Activated B cell treated with CpG ODN at 0.5 μM for 24 hours (primary cell): Measurements from ENCODE around the gene FCN1. TPM values are rescaled to one million over a fixed set of nuclear protein-coding genes. Genes with fewer than 3 reads are reported as not detected.

Experiments
- ATAC-seq: fragments of 200-7000 bp; cut with Tn5 transposase; one replicate; pipeline ENCODE4 v1.10.0; 2021; ENCODE audit warnings: low read depth, mild to moderate bottlenecking, moderate library complexity
- CTCF ChIA-PET: fragments of 350-600 bp; sonication (Branson Sonifier 250); formaldehyde crosslinking; loops from one replicate; lab custom pipeline; 2021; ENCODE audit warnings: antibody characterized with exemption; lab: Charles Lee
- POLR2A ChIA-PET: fragments of 350-600 bp; sonication (Branson Sonifier 250); formaldehyde crosslinking; loops from one replicate; lab custom pipeline; 2021; ENCODE audit warnings: antibody characterized with exemption; lab: Charles Lee
- DNase-seq: peaks from one replicate; pipeline ENCODE4 v3.0.0; 2022
- H3K27ac Mint-ChIP-seq: one replicate; pipeline ENCODE4 v1.8.0; 2020; ENCODE audit warnings: mixed read lengths
- H3K27me3 Mint-ChIP-seq: one replicate; pipeline ENCODE4 v1.8.0; 2021; ENCODE audit warnings: mixed read lengths
- H3K36me3 Mint-ChIP-seq: one replicate; pipeline ENCODE4 v1.8.0; 2021; ENCODE audit warnings: low read depth, mixed read lengths
- H3K4me1 Mint-ChIP-seq: one replicate; pipeline ENCODE4 v1.8.0; 2021; ENCODE audit warnings: mixed read lengths
- H3K4me3 Mint-ChIP-seq: one replicate; pipeline ENCODE4 v1.8.0; 2020; ENCODE audit warnings: mild to moderate bottlenecking, mixed read lengths
- H3K9me3 Mint-ChIP-seq: one replicate; pipeline ENCODE4 v1.8.0; 2020; ENCODE audit warnings: mixed read lengths
- intact Hi-C: fragments of 100-400 bp; cut with micrococcal nuclease; formaldehyde crosslinking; loops from one replicate; pipeline ENCODE4 v1.15.1; 2024
- total RNA-seq: library from RNA; stranded (reverse); gene quantifications from 2 replicates; pipeline ENCODE4 v1.2.3, GENCODE V29; 2022
- TF ChIP-seq, protein P1 (sequence below): fragments of 200-600 bp; IDR thresholded peaks from one replicate; pipeline ENCODE4 v1.8.0; 2022; ENCODE audit warnings: antibody characterized with exemption, mild to moderate bottlenecking

FCN1 gene
- total RNA-seq, 1 donor from 2014 or later, result 0.44 TPM

- intact Hi-C loops, result no loop called here
- ATAC-seq, result no peak
- Mint-ChIP-seq H3K27me3 (peaks cover 20% of the 10 kb centered on the region), H3K27ac (no peak overlapping the region), H3K9me3 (peaks cover 6% of the 10 kb centered on the region), H3K36me3 (no peaks in the 10 kb centered on the region), H3K4me1 (peaks cover 3% of the 10 kb centered on the region), H3K4me3 (no peak overlapping the region)
- CTCF ChIA-PET, result no interaction called here
- POLR2A ChIA-PET, result no interaction called here
- DNase-seq, result no peak
- TF ChIP-seq, protein P1, sequence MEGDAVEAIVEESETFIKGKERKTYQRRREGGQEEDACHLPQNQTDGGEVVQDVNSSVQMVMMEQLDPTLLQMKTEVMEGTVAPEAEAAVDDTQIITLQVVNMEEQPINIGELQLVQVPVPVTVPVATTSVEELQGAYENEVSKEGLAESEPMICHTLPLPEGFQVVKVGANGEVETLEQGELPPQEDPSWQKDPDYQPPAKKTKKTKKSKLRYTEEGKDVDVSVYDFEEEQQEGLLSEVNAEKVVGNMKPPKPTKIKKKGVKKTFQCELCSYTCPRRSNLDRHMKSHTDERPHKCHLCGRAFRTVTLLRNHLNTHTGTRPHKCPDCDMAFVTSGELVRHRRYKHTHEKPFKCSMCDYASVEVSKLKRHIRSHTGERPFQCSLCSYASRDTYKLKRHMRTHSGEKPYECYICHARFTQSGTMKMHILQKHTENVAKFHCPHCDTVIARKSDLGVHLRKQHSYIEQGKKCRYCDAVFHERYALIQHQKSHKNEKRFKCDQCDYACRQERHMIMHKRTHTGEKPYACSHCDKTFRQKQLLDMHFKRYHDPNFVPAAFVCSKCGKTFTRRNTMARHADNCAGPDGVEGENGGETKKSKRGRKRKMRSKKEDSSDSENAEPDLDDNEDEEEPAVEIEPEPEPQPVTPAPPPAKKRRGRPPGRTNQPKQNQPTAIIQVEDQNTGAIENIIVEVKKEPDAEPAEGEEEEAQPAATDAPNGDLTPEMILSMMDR, result no peak
Measured at GRCh38 chr9:134913713-134914500, 3.8 kb downstream of the FCN1 start.

GRCh38 chr9:134913041-134913712 lies 4.5 kb downstream of the FCN1 start:
- peaks cover 3% of the 10 kb centered on the region for H3K4me1 Mint-ChIP-seq
- ChIA-PET CTCF (no interaction called here), POLR2A (no interaction called here)
- ATAC-seq, result no peak
- no peak overlapping the region for H3K27ac Mint-ChIP-seq
- TF ChIP-seq, protein P1, result no peak
- H3K9me3 Mint-ChIP-seq, result no peaks in the 10 kb centered on the region
- H3K4me3 Mint-ChIP-seq, result no peak overlapping the region
- H3K36me3 Mint-ChIP-seq, result no peaks in the 10 kb centered on the region
- intact Hi-C loops, result no loop called here
- peaks cover 17% of the 10 kb centered on the region for H3K27me3 Mint-ChIP-seq
- DNase-seq, result no peak

DNA sequence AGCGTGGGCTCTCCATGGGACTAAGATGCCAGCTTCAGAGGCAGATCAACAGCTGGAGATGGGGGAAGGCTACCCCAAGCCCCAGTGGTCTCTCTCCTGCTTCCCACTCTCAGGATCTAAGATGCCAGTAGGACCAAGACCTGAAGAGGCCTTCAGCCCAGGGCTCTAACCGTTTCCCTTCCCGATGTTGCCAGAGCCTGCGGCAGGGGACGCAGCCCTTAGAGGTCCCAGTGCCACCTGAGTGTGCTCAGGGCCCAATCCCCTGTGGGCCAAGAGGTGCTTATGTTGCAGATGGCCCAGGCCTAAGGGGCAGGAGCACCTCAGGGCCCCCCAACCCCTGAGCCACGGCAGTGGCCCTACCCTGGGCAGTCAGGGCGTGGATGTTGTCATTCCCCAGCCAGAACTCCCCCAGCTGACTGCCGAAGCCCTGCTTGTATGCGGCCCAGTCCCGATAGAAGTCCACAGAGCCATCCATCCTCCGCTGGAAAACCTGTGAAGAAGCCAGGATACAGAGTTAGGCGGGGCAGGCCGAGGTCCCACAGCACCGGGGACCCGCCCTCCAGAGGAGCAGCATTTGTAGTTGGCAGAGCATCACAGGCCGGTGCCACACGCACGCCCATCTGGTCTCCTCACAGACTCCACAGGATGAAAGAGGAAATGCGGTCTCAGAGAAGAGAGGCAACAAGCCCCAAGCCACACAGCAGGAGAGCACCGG lies 5.4 kb downstream of the FCN1 start:
- TF ChIP-seq, protein P1, result no peak
- ChIA-PET POLR2A (no interaction called here), CTCF (no interaction called here)
- Mint-ChIP-seq H3K27ac (no peak overlapping the region), H3K9me3 (no peaks in the 10 kb centered on the region), H3K4me3 (no peak overlapping the region), H3K27me3 (peaks cover 17% of the 10 kb centered on the region), H3K4me1 (no peaks in the 10 kb centered on the region), H3K36me3 (no peaks in the 10 kb centered on the region)
- DNase-seq (no peak), ATAC-seq (no peak)
- intact Hi-C loops, result no loop called here

GRCh38 chr9:134909511-134910481 lies 7.9 kb downstream of the FCN1 start:
- ATAC-seq (no peak), DNase-seq (no peak)
- intact Hi-C loops, result no loop called here
- Mint-ChIP-seq H3K36me3 (no peaks in the 10 kb centered on the region), H3K27ac (no peak overlapping the region), H3K4me1 (no peaks in the 10 kb centered on the region), H3K27me3 (peaks cover 14% of the 10 kb centered on the region), H3K9me3 (no peaks in the 10 kb centered on the region), H3K4me3 (no peak overlapping the region)
- ChIA-PET CTCF (no interaction called here), POLR2A (no interaction called here)
- TF ChIP-seq, protein P1, result no peak
